K562 (cell line): ENCODE data around the gene CCSAP. TPM values are rescaled to one million over a fixed set of nuclear protein-coding genes. Genes with fewer than 3 reads are reported as not detected.

Experiments used
- MED1 ChIP-seq: sonication (generic); formaldehyde crosslinking; IDR thresholded peaks from 2 replicates; pipeline ENCODE4 v1.8.1; 2023; ENCODE audit warnings: missing genetic modification reagents, borderline replicate concordance
- NBN ChIP-seq: fragments of 450-650 bp; IDR thresholded peaks from 2 replicates; pipeline ENCODE4 v1.6.1; 2016; ENCODE audit warnings: low read depth, mild to moderate bottlenecking
- ZBTB43 ChIP-seq: sonication (generic); formaldehyde crosslinking; IDR thresholded peaks from 2 replicates; pipeline ENCODE4 v1.8.0; 2023; ENCODE audit warnings: mild to moderate bottlenecking, missing genetic modification reagents
- polyA plus RNA-seq, 8 experiments: library from polyadenylated mRNA; depleted of rRNA in 4 of 8; stranded (reverse) in 5 of 8; unstranded in 3 of 8; fragments of >200 nt; fragmentation: Nextera tagmentation in 2 of 8; fragmentation: Illumina TruSeq in 1 of 8; extraction: Ambion mirVana in 2 of 8; extraction: Trizol in 1 of 8; gene quantifications; 2 replicates each; pipeline versions ENCODE4 v1.2.1 to v1.2.3, GENCODE V29; 2011 to 2014; ENCODE audit warnings: inconsistent platforms in 1 of 8, missing spikeins in 1 of 8
- total RNA-seq, 7 experiments: library from RNA; depleted of rRNA in 6 of 7; stranded (reverse); fragments of >200 nt in 6 of 7; fragmentation: Illumina TruSeq in 2 of 7; extraction: Trizol in 2 of 7; gene quantifications; 2 replicates each; pipeline versions ENCODE4 v1.2.1 to v1.2.3, GENCODE V29; 2011 to 2021; ENCODE audit warnings: low replicate concordance in 1 of 7
- TF ChIP-seq, protein P1 (sequence below): sonication (generic); formaldehyde crosslinking; IDR thresholded peaks from 2 replicates; pipeline ENCODE4 v1.8.0; 2023; ENCODE audit warnings: missing genetic modification reagents, mild to moderate bottlenecking, borderline replicate concordance
- TF ChIP-seq, protein P2 (sequence below): fragments of 250-450 bp; sonication (Bioruptor Pico); IDR thresholded peaks from 2 replicates; pipeline ENCODE4 v1.4.0; 2020; ENCODE audit warnings: borderline replicate concordance

The CCSAP gene
- total and polyA plus RNA-seq, 9 of the 15 experiments (the other 6 are each of a cell fraction or from before 2014, with no cell fraction given): 3.6 to 15.9 (median 9.5) TPM

DNA sequence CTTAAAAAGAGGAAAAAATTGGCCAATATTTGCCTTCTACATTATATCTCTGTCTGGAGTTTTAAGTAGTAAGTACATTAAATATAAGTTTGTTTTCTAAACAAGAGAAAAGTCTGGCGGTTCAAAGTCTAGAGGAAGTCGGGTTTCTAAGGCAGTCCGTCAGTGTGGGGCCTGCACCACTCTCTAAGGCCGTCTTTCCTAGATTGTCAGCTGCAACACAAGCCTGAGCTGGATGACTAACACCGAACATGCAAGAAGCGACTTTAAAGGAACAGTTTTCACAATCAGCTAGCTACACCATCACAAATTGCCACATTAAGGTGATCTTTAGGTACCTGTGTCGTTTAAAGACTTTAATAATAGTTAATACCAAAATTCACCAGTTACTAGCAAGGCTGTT lies 19.6 kb downstream of the CCSAP start (continued):
- TF ChIP-seq, protein P1, sequence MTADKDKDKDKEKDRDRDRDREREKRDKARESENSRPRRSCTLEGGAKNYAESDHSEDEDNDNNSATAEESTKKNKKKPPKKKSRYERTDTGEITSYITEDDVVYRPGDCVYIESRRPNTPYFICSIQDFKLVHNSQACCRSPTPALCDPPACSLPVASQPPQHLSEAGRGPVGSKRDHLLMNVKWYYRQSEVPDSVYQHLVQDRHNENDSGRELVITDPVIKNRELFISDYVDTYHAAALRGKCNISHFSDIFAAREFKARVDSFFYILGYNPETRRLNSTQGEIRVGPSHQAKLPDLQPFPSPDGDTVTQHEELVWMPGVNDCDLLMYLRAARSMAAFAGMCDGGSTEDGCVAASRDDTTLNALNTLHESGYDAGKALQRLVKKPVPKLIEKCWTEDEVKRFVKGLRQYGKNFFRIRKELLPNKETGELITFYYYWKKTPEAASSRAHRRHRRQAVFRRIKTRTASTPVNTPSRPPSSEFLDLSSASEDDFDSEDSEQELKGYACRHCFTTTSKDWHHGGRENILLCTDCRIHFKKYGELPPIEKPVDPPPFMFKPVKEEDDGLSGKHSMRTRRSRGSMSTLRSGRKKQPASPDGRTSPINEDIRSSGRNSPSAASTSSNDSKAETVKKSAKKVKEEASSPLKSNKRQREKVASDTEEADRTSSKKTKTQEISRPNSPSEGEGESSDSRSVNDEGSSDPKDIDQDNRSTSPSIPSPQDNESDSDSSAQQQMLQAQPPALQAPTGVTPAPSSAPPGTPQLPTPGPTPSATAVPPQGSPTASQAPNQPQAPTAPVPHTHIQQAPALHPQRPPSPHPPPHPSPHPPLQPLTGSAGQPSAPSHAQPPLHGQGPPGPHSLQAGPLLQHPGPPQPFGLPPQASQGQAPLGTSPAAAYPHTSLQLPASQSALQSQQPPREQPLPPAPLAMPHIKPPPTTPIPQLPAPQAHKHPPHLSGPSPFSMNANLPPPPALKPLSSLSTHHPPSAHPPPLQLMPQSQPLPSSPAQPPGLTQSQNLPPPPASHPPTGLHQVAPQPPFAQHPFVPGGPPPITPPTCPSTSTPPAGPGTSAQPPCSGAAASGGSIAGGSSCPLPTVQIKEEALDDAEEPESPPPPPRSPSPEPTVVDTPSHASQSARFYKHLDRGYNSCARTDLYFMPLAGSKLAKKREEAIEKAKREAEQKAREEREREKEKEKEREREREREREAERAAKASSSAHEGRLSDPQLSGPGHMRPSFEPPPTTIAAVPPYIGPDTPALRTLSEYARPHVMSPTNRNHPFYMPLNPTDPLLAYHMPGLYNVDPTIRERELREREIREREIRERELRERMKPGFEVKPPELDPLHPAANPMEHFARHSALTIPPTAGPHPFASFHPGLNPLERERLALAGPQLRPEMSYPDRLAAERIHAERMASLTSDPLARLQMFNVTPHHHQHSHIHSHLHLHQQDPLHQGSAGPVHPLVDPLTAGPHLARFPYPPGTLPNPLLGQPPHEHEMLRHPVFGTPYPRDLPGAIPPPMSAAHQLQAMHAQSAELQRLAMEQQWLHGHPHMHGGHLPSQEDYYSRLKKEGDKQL (CRISPR knock-in tag): no peak
- TF ChIP-seq NBN (no peak), MED1 (CRISPR knock-in tag) (no peak), ZBTB43 (no peak)
- TF ChIP-seq, protein P2, sequence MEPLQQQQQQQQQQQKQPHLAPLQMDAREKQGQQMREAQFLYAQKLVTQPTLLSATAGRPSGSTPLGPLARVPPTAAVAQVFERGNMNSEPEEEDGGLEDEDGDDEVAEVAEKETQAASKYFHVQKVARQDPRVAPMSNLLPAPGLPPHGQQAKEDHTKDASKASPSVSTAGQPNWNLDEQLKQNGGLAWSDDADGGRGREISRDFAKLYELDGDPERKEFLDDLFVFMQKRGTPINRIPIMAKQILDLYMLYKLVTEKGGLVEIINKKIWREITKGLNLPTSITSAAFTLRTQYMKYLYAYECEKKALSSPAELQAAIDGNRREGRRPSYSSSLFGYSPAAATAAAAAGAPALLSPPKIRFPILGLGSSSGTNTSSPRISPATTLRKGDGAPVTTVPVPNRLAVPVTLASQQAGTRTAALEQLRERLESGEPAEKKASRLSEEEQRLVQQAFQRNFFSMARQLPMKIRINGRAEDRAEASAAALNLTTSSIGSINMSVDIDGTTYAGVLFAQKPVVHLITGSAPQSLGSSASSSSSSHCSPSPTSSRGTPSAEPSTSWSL (CRISPR knock-in tag): no peak
- TF ChIP-seq, all 486 proteins: peak for 0
